Choroid plexus epithelial cell (primary cell): ENCODE measurements around the gene C6orf47.

Source experiments
- DNase-seq: peaks from one replicate; pipeline ENCODE4 v3.0.0-alpha.2; 2010; ENCODE audit warnings: low read depth
- H3K4me3 ChIP-seq: 2 replicates; pipeline ENCODE4 v1.5.1; 2011; ENCODE audit warnings: low read depth, mild to moderate bottlenecking, control low read depth, low read length, moderate library complexity
- TF ChIP-seq, protein P1 (sequence below): conservative IDR thresholded peaks from 2 replicates; pipeline ENCODE4 v1.5.1; 2011; ENCODE audit warnings: low read depth, mild to moderate bottlenecking, control low read depth, inconsistent platforms, low read length, moderate library complexity

The C6orf47 gene

DNA sequence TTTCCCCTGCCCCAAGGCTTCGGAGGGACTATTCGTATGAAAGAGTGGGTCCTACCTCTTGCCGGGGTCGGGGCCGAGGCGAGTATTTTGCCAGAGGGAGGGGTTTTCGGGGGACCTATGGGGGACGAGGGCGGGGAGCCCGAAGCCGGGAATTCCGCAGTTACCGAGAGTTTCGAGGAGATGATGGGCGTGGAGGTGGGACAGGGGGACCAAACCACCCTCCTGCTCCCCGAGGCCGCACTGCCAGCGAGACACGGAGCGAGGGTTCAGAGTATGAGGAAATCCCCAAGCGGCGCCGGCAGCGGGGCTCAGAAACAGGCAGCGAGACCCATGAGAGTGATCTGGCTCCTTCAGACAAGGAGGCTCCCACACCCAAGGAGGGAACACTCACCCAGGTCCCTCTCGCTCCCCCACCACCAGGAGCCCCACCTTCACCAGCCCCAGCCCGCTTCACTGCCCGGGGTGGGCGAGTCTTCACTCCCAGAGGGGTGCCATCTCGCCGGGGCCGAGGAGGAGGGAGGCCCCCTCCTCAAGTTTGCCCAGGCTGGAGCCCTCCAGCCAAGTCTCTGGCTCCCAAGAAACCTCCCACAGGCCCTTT, 28.8 kb downstream of the C6orf47 start:
- no peak for DNase-seq
- H3K4me3 ChIP-seq, result no peak overlapping the region
- TF ChIP-seq, protein P1, sequence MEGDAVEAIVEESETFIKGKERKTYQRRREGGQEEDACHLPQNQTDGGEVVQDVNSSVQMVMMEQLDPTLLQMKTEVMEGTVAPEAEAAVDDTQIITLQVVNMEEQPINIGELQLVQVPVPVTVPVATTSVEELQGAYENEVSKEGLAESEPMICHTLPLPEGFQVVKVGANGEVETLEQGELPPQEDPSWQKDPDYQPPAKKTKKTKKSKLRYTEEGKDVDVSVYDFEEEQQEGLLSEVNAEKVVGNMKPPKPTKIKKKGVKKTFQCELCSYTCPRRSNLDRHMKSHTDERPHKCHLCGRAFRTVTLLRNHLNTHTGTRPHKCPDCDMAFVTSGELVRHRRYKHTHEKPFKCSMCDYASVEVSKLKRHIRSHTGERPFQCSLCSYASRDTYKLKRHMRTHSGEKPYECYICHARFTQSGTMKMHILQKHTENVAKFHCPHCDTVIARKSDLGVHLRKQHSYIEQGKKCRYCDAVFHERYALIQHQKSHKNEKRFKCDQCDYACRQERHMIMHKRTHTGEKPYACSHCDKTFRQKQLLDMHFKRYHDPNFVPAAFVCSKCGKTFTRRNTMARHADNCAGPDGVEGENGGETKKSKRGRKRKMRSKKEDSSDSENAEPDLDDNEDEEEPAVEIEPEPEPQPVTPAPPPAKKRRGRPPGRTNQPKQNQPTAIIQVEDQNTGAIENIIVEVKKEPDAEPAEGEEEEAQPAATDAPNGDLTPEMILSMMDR, result no peak

DNA sequence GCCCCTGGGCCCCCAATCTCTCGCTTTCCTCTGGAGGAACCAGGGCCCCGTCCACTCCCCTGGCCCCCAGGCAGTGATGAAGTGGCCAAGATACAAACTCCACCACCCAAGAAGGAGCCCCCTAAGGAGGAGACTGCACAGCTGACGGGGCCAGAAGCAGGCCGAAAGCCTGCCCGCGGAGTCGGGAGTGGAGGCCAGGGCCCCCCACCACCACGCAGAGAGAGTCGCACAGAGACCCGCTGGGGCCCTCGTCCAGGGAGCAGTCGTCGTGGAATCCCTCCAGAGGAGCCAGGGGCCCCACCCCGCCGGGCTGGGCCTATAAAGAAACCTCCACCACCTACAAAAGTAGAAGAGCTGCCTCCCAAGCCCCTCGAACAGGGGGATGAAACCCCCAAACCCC, 29.4 kb downstream of the C6orf47 start:
- H3K4me3 ChIP-seq, result no peak overlapping the region
- TF ChIP-seq, protein P1, result no peak
- no peak for DNase-seq

DNA sequence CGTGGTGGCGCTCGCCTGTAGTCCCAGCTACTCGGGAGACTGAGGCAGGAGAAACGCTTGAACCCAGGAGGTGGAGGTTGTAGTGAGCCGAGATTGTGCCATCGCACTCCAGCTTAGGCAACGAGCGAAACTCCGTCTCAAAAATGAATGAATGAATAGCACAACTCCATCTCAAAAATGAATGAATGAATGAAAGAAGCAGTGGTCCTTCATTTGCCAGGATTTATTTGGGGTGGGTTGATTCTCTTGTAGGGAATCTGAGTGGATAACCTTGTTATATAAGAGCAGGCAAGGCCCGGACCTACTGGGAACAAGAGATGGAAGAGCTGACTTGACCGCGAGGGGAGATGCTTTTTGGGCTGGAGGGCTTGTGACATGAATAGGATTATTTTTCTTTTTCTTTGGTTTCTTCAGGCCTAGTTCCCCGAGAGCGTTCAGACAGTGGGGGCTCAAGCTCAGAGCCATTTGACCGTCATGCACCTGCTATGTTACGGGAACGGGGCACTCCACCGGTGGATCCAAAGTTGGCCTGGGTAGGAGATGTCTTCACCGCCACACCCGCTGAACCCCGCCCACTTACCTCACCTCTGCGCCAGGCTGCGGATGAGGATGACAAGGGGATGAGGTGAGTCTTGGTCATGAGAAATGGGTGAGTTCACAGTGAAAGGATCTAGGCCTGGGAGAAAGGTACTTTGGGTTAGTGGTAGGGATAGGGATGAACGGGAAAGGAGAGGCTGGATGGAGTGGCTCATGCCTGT, 30.2 kb downstream of the C6orf47 start:
- TF ChIP-seq, protein P1, result no peak
- DNase-seq, result no peak
- H3K4me3 ChIP-seq, result no peak overlapping the region

DNA sequence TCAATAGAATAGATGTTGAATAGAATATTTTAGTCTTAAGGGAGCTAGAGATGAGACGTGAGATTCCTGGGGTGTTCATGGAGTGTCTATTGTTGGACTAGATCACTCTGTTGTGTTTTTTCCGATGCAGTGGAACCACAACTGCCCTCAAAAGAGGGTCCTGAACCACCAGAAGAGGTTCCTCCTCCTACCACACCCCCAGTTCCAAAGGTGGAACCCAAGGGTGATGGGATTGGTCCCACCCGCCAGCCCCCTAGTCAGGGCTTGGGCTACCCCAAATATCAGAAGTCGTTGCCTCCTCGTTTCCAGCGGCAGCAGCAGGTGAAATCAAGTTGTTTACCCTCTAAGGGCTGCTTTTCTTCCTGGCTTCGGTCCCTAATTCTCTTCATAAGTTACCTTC, 31.6 kb downstream of the C6orf47 start:
- no peak for DNase-seq
- TF ChIP-seq, protein P1, result no peak
- no peak overlapping the region for H3K4me3 ChIP-seq

DNA sequence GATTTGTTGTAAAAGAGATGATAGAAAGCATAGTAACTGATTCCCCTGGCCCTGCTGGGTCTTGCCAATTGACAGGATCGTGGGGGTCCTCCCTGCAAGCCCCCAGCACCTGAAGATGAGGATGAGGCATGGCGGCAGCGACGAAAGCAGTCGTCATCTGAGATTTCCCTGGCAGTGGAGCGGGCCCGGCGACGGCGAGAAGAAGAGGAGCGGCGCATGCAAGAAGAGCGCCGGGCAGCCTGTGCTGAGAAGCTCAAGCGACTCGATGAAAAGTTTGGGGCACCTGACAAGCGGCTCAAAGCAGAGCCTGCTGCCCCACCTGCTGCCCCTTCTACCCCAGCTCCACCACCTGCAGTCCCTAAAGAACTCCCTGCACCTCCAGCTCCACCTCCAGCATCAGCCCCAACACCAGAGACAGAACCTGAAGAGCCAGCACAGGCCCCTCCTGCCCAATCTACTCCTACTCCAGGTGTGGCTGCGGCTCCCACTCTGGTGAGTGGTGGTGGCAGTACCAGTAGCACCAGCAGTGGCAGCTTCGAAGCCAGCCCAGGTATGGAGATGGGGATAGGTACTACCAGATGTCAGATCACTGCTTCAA, 32.8 kb downstream of the C6orf47 start:
- no peak for DNase-seq
- no peak overlapping the region for H3K4me3 ChIP-seq
- TF ChIP-seq, protein P1, result no peak

DNA sequence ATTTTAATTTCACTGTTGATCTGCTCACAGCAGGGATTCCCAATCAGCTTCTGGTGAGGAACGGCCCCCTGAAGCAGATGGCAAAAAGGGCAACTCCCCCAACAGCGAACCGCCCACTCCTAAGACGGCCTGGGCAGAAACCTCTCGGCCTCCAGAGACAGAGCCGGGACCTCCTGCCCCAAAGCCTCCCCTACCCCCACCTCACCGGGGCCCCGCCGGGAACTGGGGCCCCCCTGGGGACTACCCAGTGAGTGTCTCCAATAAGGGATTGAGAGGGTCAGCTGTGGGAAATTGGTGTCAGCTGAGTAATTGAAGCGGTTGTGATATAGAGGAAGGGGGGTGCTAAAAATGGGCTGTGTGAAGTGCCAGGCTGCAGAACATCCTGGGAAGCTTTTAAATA, 33.6 kb downstream of the C6orf47 start:
- TF ChIP-seq, protein P1, result no peak
- H3K4me3 ChIP-seq, result no peak overlapping the region
- DNase-seq, result peak; percentile 45
